CD14-positive monocyte (primary cell): ENCODE results near the gene OR2AG2. TPM values are rescaled to one million over a fixed set of nuclear protein-coding genes. Genes with fewer than 3 reads are reported as not detected.
A peak's percentile ranks its signal among the peaks of the same experiment; 100 is the strongest.

Source experiments
- DNase-seq, 3 donors: peaks; one replicate each; pipeline ENCODE4 v3.0.0-alpha.2; 2011 to 2022
- H2AFZ ChIP-seq: 2 replicates; pipeline ENCODE4 v1.6.0; 2012; ENCODE audit warnings: mild to moderate bottlenecking, low read depth, low read length, inconsistent platforms; ENCODE audit not compliant: insufficient read depth, poor library complexity, severe bottlenecking
- H3K27ac ChIP-seq, 2 donors: 1 replicate in 1 of 2; 2 replicates in 1 of 2; pipeline ENCODE4 v1.5.1; 2012 to 2013; ENCODE audit warnings: low read length in 2 of 2, control low read depth in 1 of 2, inconsistent platforms in 1 of 2, low read depth in 1 of 2, mild to moderate bottlenecking in 1 of 2
- H3K27me3 ChIP-seq, 2 donors: one replicate each; pipeline versions ENCODE4 v1.6.0 to v1.6.1; 2011 to 2013; ENCODE audit warnings: low read length in 2 of 2; ENCODE audit not compliant: control insufficient read depth in 2 of 2, insufficient read depth in 2 of 2
- H3K36me3 ChIP-seq, 2 donors: replicated peaks in 1 of 2; 1 replicate in 1 of 2; 2 replicates in 1 of 2; pipeline versions ENCODE4 v1.5.1 to v1.6.1; 2012 to 2013; ENCODE audit warnings: low read length in 2 of 2, control low read depth in 1 of 2, inconsistent platforms in 1 of 2, mild to moderate bottlenecking in 1 of 2; ENCODE audit not compliant: insufficient read depth in 2 of 2, control insufficient read depth in 1 of 2
- H3K4me1 ChIP-seq, 2 donors: 1 replicate in 1 of 2; 2 replicates in 1 of 2; pipeline versions ENCODE4 v1.5.1 to v1.6.1; 2012 to 2013; ENCODE audit warnings: low read length in 2 of 2, control low read depth in 1 of 2, inconsistent platforms in 1 of 2, mild to moderate bottlenecking in 1 of 2, moderate library complexity in 1 of 2; ENCODE audit not compliant: insufficient read depth in 2 of 2, control insufficient read depth in 1 of 2
- H3K4me2 ChIP-seq: replicated peaks from 2 replicates; pipeline ENCODE3; 2012; ENCODE audit warnings: low read length, moderate library complexity, mild to moderate bottlenecking; ENCODE audit not compliant: poor library complexity, severe bottlenecking; ENCODE audit errors: extremely low read depth
- H3K4me3 ChIP-seq, 3 experiments: fragments of 200-600 bp in 1 of 3; sonication (generic) in 1 of 3; replicated peaks in 1 of 3; 1 replicate in 2 of 3; 2 replicates in 1 of 3; pipeline ENCODE4 v1.5.1; 2011 to 2013; ENCODE audit warnings: low read length in 3 of 3, mild to moderate bottlenecking in 3 of 3, control low read depth in 2 of 3, low read depth in 2 of 3, inconsistent platforms in 1 of 3, moderate library complexity in 1 of 3
- H3K79me2 ChIP-seq: 2 replicates; pipeline ENCODE4 v1.6.0; 2012; ENCODE audit warnings: mild to moderate bottlenecking, control low read depth, inconsistent platforms, low read length, moderate library complexity; ENCODE audit not compliant: insufficient read depth
- H3K9ac ChIP-seq: 2 replicates; pipeline ENCODE4 v1.6.0; 2017; ENCODE audit warnings: low read length, mild to moderate bottlenecking; ENCODE audit not compliant: insufficient read depth, poor library complexity, severe bottlenecking
- H3K9me3 ChIP-seq, 2 donors: replicated peaks in 1 of 2; 1 replicate in 1 of 2; 2 replicates in 1 of 2; pipeline versions ENCODE4 v1.5.1 to v1.6.1; 2012 to 2013; ENCODE audit warnings: low read length in 2 of 2, control low read depth in 1 of 2; ENCODE audit not compliant: control insufficient read depth in 1 of 2, insufficient read depth in 1 of 2
- H4K20me1 ChIP-seq: 2 replicates; pipeline ENCODE4 v1.6.0; 2012; ENCODE audit warnings: mild to moderate bottlenecking, low read length, control low read depth, moderate library complexity; ENCODE audit not compliant: insufficient read depth
- H3K27ac Mint-ChIP-seq, 7 donors: one replicate each; pipeline ENCODE4 v1.8.0; 2020; ENCODE audit warnings: mild to moderate bottlenecking in 7 of 7, mixed read lengths in 7 of 7, moderate library complexity in 6 of 7, inconsistent platforms in 2 of 7
- H3K27me3 Mint-ChIP-seq, 3 donors: one replicate each; pipeline ENCODE4 v1.8.0; 2021 to 2022; ENCODE audit warnings: low read depth in 3 of 3, mild to moderate bottlenecking in 3 of 3, mixed read lengths in 3 of 3, moderate library complexity in 3 of 3, inconsistent platforms in 1 of 3
- H3K36me3 Mint-ChIP-seq, 2 donors: one replicate each; pipeline ENCODE4 v1.8.0; 2020; ENCODE audit warnings: mixed read lengths in 2 of 2, inconsistent platforms in 1 of 2, mild to moderate bottlenecking in 1 of 2
- H3K4me1 Mint-ChIP-seq: one replicate; pipeline ENCODE4 v1.8.0; 2020; ENCODE audit warnings: mild to moderate bottlenecking, mixed read lengths
- H3K4me3 Mint-ChIP-seq, 2 donors: one replicate each; pipeline ENCODE4 v1.8.0; 2020; ENCODE audit warnings: mild to moderate bottlenecking in 2 of 2, mixed read lengths in 2 of 2, moderate library complexity in 1 of 2
- H3K9me3 Mint-ChIP-seq, 7 donors: one replicate each; pipeline ENCODE4 v1.8.0; 2020 to 2022; ENCODE audit warnings: mixed read lengths in 7 of 7, mild to moderate bottlenecking in 6 of 7, moderate library complexity in 6 of 7, inconsistent platforms in 2 of 7
- CTCF ChIP-seq: fragments of 200-600 bp; IDR thresholded peaks from one replicate; pipeline ENCODE4 v1.8.0; 2022; ENCODE audit warnings: antibody characterized with exemption, mild to moderate bottlenecking
- WGBS: methylation state at CpG from one replicate; pipeline ENCODE4 v1.1.5; 2013; ENCODE audit warnings: missing lambda C conversion rate; ENCODE audit not compliant: insufficient coverage; 5-methylcytosine and 5-hydroxymethylcytosine counted together
- intact Hi-C, 2 donors: fragments of 100-400 bp; cut with micrococcal nuclease; formaldehyde crosslinking; loops; one replicate each; pipeline versions ENCODE4 v1.15.0 to v1.15.1; 2023
- polyA plus RNA-seq, 3 donors: library from polyadenylated mRNA; depleted of rRNA in 1 of 3; unstranded in 2 of 3; stranded (reverse) in 1 of 3; fragments of 300-500 nt in 2 of 3; fragments of >200 nt in 1 of 3; fragmentation: Illumina TruSeq in 2 of 3; gene quantifications; 1 replicate in 2 of 3; 2 replicates in 1 of 3; pipeline ENCODE4 v1.2.3, GENCODE V29; 2012 to 2021

OR2AG2 gene
- polyA plus RNA-seq, 3 donors = not detected

GRCh38 chr11:6733326-6734275 is 38.2 kb downstream of the OR2AG2 start:
- intact Hi-C loops = no loop called here
- H3K9me3 ChIP-seq = peaks cover 0 to 4% of the 10 kb centered on the region in 2 donors
- Mint-ChIP-seq H3K27ac (peak overlapping the region in 1 of 7 donors; percentile 6), H3K36me3 (peaks cover 22 to 28% of the 10 kb centered on the region in 2 donors), H3K4me3 (no peak overlapping the region), H3K4me1 (peaks cover 52% of the 10 kb centered on the region), H3K27me3 (peaks cover 0 to 2% (median 0%) of the 10 kb centered on the region in 3 donors), H3K9me3 (peaks cover 0 to 5% (median 2%) of the 10 kb centered on the region in 7 donors)
- TF ChIP-seq CTCF = no peak
- DNase-seq = no peak
- no peaks in the 10 kb centered on the region for H3K27me3 ChIP-seq
- H3K27ac ChIP-seq = no peak overlapping the region
- H3K79me2 ChIP-seq = peaks cover 22% of the 10 kb centered on the region
- H3K36me3 ChIP-seq = peaks cover 4 to 12% of the 10 kb centered on the region in 2 donors
- WGBS = 64% methylated on average over 2 of the region's 3 CpGs
- no peak overlapping the region for H3K9ac ChIP-seq
- no peak overlapping the region for H2AFZ ChIP-seq
- H3K4me3 ChIP-seq = no peak overlapping the region
- H3K4me2 ChIP-seq = no peak overlapping the region
- peaks cover 21 to 40% of the 10 kb centered on the region in 2 donors for H3K4me1 ChIP-seq
- H4K20me1 ChIP-seq = peaks cover 60% of the 10 kb centered on the region

- Histone ChIP-seq H3K27me3 (no peaks in the 10 kb centered on the region), H4K20me1 (peaks cover 53% of the 10 kb centered on the region), H3K27ac (peak overlapping the region in 1 of 2 donors; percentile 34), H3K9ac (no peak overlapping the region), H3K9me3 (peaks cover 0 to 3% of the 10 kb centered on the region in 2 donors), H3K36me3 (peaks cover 2 to 6% of the 10 kb centered on the region in 2 donors), H3K4me2 (no peak overlapping the region), H3K4me1 (peaks cover 0 to 7% of the 10 kb centered on the region in 2 donors), H2AFZ (no peak overlapping the region), H3K79me2 (peaks cover 26% of the 10 kb centered on the region), H3K4me3 (no peak overlapping the region)
- no peak for DNase-seq
- peaks cover 0 to 11% (median 3%) of the 10 kb centered on the region in 7 donors for H3K9me3 Mint-ChIP-seq
- peaks cover 19% of the 10 kb centered on the region for H3K4me1 Mint-ChIP-seq
- peaks cover 32 to 37% of the 10 kb centered on the region in 2 donors for H3K36me3 Mint-ChIP-seq
- WGBS = no CpG with 5 or more reads among the region's 6 CpGs
- H3K4me3 Mint-ChIP-seq = no peak overlapping the region
- TF ChIP-seq CTCF = no peak
- peak overlapping the region in 2 of 7 donors; percentile 19 to 42 for H3K27ac Mint-ChIP-seq
- peaks cover 0 to 2% (median 0%) of the 10 kb centered on the region in 3 donors for H3K27me3 Mint-ChIP-seq
- intact Hi-C loops = no loop called here
Observed at GRCh38 chr11:6727971-6728760, 43.6 kb downstream of the OR2AG2 start.
